SIG-M5 treated with dmso at 0.1 percent for 504 hours (cell line): Measurements from ENCODE around the gene CDC73.
"Not testable (repeated sequence)": the region's sequence is repeated elsewhere in the genome, so short reads cannot be mapped to it uniquely, and the experiment has no call there.

Source experiments
- DNase-seq: peaks from one replicate; lab custom pipeline; 2025; ENCODE audit not compliant: unreplicated experiment; lab: John Stamatoyannopoulos, UW

CDC73 gene

GRCh38 chr1:193113258-193113991 is 8.4 kb upstream of the CDC73 start:
- no peak for DNase-seq

GRCh38 chr1:193113992-193114332 is 7.9 kb upstream of the CDC73 start:
- DNase-seq = no peak

GRCh38 chr1:193114485-193115095 is 7.2 kb upstream of the CDC73 start:
- no peak for DNase-seq

- no peak for DNase-seq
These were observed 6.1 kb upstream of the CDC73 start for GRCh38 chr1:193115629-193116227.

- not testable (repeated sequence) for DNase-seq
These were observed 4.7 kb upstream of the CDC73 start for GRCh38 chr1:193117167-193117566.

- no peak for DNase-seq
These were observed 3.6 kb upstream of the CDC73 start for GRCh38 chr1:193118194-193118593.

GRCh38 chr1:193118803-193119730 is 2.8 kb upstream of the CDC73 start:
- DNase-seq = no peak

GRCh38 chr1:193120604-193121166 is 1.1 kb upstream of the CDC73 start:
- DNase-seq = no peak

GRCh38 chr1:193123751-193124150 is 1.9 kb downstream of the CDC73 start:
- no peak for DNase-seq

- no peak for DNase-seq
These were observed 3.5 kb downstream of the CDC73 start for GRCh38 chr1:193125369-193125768.

GRCh38 chr1:193131266-193131860 is 9.5 kb downstream of the CDC73 start:
- DNase-seq = no peak

GRCh38 chr1:193140254-193140653 is 18.4 kb downstream of the CDC73 start:
- no peak for DNase-seq

GRCh38 chr1:193141804-193142203 is 20.0 kb downstream of the CDC73 start:
- no peak for DNase-seq

GRCh38 chr1:193142409-193142808 is 20.6 kb downstream of the CDC73 start:
- DNase-seq = no peak

GRCh38 chr1:193143285-193143684 is 21.5 kb downstream of the CDC73 start:
- peak; percentile 18 for DNase-seq

- DNase-seq = no peak
These were observed 22.6 kb downstream of the CDC73 start for GRCh38 chr1:193144361-193144938.

- no peak for DNase-seq
These were observed 23.2 kb downstream of the CDC73 start for GRCh38 chr1:193144999-193145398.

GRCh38 chr1:193156117-193156821 is 34.4 kb downstream of the CDC73 start:
- no peak for DNase-seq

- DNase-seq = no peak
These were observed 35.0 kb downstream of the CDC73 start for GRCh38 chr1:193156822-193157142.

GRCh38 chr1:193157360-193157759 is 35.5 kb downstream of the CDC73 start:
- DNase-seq = no peak
